ENCODE measurements around the gene GABBR2. TPM values are rescaled to one million over a fixed set of nuclear protein-coding genes. Genes with fewer than 3 reads are reported as not detected.

Gene GABBR2
- total RNA-seq, 2 experiments from 2014 or later, result not detected

DNA sequence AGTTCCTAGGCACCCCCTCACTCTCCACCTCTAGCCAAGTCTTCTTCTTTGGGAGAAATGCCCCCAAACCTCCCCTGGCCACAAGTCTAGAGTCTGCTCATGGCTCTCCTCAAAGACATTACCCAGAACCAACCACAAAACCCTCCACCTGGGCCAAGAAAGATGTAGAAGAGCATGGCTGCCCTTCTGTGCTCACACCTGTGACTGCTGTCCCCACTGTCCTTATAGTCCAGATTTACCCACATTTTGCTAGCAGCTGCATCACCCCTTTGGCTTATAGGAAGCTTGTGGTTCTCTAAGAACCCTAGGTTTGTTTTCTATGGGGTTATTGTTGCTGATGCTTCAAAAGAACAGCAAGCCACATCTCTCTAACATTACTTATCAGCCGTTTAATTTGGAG, 6.1 kb upstream of the GABBR2 start:
- ChIA-PET CTCF (no interaction called here), POLR2A (no interaction called here)
- DNase-seq (no peak), ATAC-seq (no peak)
- intact Hi-C loops (cut with DNase I, micrococcal nuclease), result no loop called here
- H3K9me3 Mint-ChIP-seq (ENCODE audit: low read depth), result no peaks in the 10 kb centered on the region
- no peaks in the 10 kb centered on the region for H3K4me1 Mint-ChIP-seq
- no peak overlapping the region for H3K4me3 Mint-ChIP-seq
- peaks cover 47% of the 10 kb centered on the region for H3K27me3 Mint-ChIP-seq
- no peak overlapping the region for H3K27ac Mint-ChIP-seq
- H3K36me3 Mint-ChIP-seq (ENCODE audit: low read depth), result no peaks in the 10 kb centered on the region

DNA sequence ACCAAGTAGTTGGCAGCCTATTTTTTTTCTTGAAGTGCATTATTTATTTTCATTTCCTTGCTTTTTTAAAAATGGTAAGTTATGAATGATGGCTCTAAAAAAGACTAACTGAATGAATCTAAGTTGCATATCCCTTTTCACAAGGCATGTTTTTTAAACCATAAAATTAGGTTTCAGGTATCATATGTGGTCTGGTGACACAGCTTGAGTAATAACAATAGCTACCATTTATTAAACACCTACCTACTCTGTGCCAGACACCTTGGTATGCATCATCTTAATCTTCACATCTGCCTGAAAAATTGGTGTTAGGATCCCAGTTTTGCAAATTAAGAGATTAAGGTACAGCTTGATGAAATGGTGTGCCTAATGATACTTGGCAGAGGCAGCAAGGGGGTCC, 4.3 kb upstream of the GABBR2 start:
- Mint-ChIP-seq H3K36me3 (ENCODE audit: low read depth) (no peaks in the 10 kb centered on the region), H3K4me3 (no peak overlapping the region), H3K9me3 (ENCODE audit: low read depth) (no peaks in the 10 kb centered on the region), H3K27me3 (peaks cover 47% of the 10 kb centered on the region), H3K27ac (no peak overlapping the region), H3K4me1 (no peaks in the 10 kb centered on the region)
- ChIA-PET POLR2A (no interaction called here), CTCF (interaction anchor here (0.8 kb wide), 1 partner anchor 74 kb away, joined by 3 read pairs; no protein-coding TSS in a partner anchor)
- no peak for DNase-seq
- no peak for ATAC-seq
- intact Hi-C loops (cut with DNase I, micrococcal nuclease), result no loop called here

DNA sequence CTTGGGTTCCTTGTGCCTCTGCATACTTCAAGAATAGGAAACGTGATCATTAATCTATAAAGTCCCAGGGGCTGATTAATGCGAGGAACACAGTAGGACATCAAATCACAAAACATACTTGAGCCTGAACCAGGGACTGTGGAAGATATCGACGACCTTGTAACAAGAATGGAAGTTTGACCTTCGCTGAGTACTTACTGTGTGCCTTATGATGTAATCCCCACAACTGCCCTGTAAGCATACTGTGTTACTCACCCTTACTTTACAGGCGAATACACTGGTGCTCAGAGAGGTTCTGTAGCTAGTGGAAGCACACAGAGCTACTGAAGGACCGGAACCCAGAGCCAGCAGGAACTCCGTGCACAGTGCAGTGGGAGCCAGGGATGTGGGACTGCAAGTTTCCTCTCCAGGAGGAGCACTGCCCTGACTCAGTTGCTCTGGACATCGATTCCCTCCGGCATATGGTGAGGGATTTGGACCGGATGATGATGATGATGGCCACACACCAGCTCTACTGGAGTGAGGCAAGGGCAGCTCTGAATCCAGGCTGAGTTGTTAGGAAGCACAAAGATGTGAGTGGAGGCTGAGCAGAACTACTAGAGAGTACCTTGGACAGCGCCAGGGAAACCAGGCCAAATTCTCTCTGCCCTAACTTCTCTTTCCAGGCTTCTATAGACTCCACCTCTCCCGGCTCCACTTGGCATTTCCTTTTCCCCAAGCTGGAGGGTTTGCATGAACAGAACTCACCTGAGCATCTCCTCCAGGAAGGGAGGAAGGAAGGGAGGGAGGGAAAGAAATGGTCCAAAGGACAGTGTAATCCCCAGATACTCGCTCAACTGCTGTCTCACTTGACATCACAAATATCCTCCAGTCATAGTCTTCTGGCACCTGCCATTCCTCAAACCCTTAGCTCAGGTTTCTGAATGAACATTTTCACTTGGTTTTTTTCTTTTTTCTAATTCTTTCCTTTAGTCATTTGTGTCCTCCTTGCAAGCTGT, 1.5 kb upstream of the GABBR2 start:
- intact Hi-C loops (cut with DNase I, micrococcal nuclease), result loop anchor here (10.0 kb wide), 3 partner anchors 175 to 505 kb away; no protein-coding TSS in a partner anchor
- no peaks in the 10 kb centered on the region for H3K9me3 Mint-ChIP-seq (ENCODE audit: low read depth)
- peaks cover 45% of the 10 kb centered on the region for H3K27me3 Mint-ChIP-seq
- H3K36me3 Mint-ChIP-seq (ENCODE audit: low read depth), result no peaks in the 10 kb centered on the region
- no peak overlapping the region for H3K4me3 Mint-ChIP-seq
- H3K27ac Mint-ChIP-seq, result no peak overlapping the region
- no peak for ATAC-seq
- POLR2A ChIA-PET, result no interaction called here
- DNase-seq, result no peak
- CTCF ChIA-PET, result no interaction called here
- no peaks in the 10 kb centered on the region for H3K4me1 Mint-ChIP-seq

DNA sequence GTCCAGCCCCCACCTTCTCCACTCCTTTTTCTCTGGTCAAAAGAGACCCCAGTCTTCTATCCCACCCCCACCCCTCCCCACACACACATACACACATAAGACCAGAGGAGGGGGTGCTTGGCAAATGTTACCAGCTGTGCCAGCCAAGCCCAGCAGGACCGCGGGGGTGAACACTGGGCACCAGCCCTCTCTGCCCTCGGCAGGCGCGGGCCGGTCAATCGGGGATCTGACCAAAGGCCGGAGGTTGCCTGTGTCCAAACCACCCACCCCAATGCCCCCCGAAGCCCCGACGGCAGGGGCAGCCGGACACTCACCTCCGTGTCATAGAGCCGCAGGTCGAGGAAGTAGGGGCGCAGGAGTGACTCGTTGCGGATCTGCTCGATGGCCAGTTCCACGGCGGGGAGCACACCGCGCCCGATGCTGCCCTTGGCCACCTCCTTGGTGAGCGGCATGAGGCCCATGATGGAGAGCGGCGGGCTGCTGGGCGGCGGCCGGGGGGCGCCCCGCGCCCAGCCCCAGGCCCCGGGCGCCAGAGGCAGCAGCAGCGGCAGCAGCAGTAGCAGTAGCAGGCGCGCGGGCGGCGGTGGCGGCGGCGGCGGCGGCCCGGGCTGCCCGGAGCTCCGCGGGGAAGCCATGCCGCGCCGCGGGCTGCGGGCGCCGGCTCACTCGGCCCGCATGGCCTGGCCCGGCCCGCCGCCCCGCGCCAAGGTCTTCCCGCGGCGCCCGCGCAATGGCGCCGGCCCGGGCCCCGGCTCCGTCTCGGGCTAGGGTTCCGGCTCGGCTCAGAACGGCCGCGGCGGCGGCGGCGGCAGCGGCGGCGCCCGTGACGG, 417 bp downstream of the GABBR2 start:
- ChIA-PET CTCF (no interaction called here), POLR2A (no interaction called here)
- no peak overlapping the region for H3K4me3 Mint-ChIP-seq
- peaks cover 49% of the 10 kb centered on the region for H3K27me3 Mint-ChIP-seq
- no peaks in the 10 kb centered on the region for H3K9me3 Mint-ChIP-seq (ENCODE audit: low read depth)
- no peaks in the 10 kb centered on the region for H3K4me1 Mint-ChIP-seq
- DNase-seq (peak; percentile 10), ATAC-seq (no peak)
- intact Hi-C loops (cut with DNase I, micrococcal nuclease), result loop anchor here (10.0 kb wide), 3 partner anchors 174 to 504 kb away; no protein-coding TSS in a partner anchor
- no peak overlapping the region for H3K27ac Mint-ChIP-seq
- H3K36me3 Mint-ChIP-seq (ENCODE audit: low read depth), result no peaks in the 10 kb centered on the region

DNA sequence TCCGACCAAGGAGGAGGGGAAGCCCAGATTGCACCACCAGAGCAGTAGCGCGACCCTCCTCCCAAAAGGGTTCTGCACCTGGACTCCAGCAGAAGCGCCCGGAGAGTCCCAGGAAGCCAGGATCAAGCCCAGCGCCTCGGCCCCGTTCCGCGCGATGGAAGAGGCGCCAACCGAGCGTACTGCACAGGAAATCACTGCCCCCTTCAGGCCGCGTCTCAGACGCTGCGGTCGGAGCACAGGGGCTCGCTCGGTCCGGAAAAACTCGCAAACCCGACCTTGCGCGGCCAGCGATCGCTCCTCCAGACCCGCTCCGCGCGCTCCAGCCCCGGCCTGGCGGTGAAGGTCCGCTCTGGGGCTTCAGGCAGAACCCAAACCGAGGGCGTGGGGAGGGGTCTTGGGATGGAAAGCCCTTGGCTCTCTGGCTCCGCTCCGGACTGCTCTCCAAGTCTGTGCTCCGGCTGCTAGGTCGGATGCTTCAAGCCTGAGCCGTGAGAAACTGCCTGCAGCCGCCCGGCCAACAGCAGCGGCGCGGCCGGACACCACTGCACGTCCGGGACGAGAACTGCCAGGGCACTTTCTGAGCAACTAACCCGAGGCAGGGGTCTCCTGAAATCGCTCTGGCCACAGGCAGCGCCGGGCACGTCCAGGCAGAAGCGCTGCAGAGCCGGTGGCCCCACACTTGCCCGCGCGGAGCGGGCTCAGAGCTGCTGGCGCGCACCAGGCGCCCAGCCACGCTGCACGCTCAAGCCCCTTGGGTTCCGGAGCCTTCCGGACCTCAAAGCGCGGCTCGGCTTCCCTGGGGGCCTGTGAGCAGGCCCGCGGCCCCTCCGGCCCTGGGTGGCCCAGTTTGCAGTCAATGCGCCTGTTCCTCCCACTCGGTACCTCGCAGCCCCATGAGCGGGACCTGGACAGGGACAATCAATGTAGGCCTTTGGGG, 1.3 kb downstream of the GABBR2 start:
- Mint-ChIP-seq H3K36me3 (ENCODE audit: low read depth) (no peaks in the 10 kb centered on the region), H3K9me3 (ENCODE audit: low read depth) (no peaks in the 10 kb centered on the region), H3K27me3 (peaks cover 50% of the 10 kb centered on the region), H3K4me1 (no peaks in the 10 kb centered on the region), H3K4me3 (no peak overlapping the region), H3K27ac (no peak overlapping the region)
- ATAC-seq (peak; percentile 71), DNase-seq (peak; percentile 61)
- CTCF ChIA-PET, result interaction anchor here (1.4 kb wide), 1 partner anchor 56 kb away, joined by 3 read pairs; no protein-coding TSS in a partner anchor
- POLR2A ChIA-PET, result no interaction called here
- intact Hi-C loops (cut with DNase I, micrococcal nuclease), result loop anchor here (1.0 to 10.0 kb wide), 5 partner anchors 171 to 503 kb away; no protein-coding TSS in a partner anchor

DNA sequence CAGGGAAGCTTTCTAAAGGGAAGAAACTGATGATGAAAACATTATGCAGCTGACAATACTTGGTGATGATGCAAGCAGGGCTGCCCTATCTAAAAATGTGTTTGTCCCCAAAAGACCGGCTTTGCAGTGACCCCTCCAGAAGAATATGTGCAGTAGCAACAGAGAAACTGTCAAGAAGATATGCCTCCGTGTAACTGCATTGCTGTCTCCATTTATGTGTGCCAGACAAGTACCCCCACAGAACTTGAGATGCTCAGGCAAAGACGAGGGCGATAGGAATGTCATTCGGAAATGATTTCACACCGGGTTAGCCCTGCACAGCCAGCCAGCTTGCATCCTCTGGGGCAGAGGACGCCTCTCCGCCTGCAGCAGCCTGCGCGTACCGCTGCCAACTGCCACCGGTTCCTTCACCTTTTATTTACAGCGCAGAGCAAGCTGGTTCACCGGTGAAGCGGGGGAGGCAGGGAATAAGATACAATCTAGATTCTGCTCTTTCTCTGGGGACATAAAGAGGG, 2.0 kb downstream of the GABBR2 start:
- POLR2A ChIA-PET, result no interaction called here
- Mint-ChIP-seq H3K4me3 (no peak overlapping the region), H3K27ac (no peak overlapping the region), H3K36me3 (ENCODE audit: low read depth) (no peaks in the 10 kb centered on the region), H3K4me1 (no peaks in the 10 kb centered on the region), H3K27me3 (peaks cover 50% of the 10 kb centered on the region), H3K9me3 (ENCODE audit: low read depth) (no peaks in the 10 kb centered on the region)
- DNase-seq (peak; percentile 9), ATAC-seq (peak; percentile 12)
- CTCF ChIA-PET, result interaction anchor here (1.1 to 1.4 kb wide), 2 partner anchors 55 to 391 kb away, joined by 3 read pairs; no protein-coding TSS in a partner anchor
- intact Hi-C loops (cut with DNase I, micrococcal nuclease), result loop anchor here (1.0 to 10.0 kb wide), 5 partner anchors 170 to 502 kb away; no protein-coding TSS in a partner anchor

DNA sequence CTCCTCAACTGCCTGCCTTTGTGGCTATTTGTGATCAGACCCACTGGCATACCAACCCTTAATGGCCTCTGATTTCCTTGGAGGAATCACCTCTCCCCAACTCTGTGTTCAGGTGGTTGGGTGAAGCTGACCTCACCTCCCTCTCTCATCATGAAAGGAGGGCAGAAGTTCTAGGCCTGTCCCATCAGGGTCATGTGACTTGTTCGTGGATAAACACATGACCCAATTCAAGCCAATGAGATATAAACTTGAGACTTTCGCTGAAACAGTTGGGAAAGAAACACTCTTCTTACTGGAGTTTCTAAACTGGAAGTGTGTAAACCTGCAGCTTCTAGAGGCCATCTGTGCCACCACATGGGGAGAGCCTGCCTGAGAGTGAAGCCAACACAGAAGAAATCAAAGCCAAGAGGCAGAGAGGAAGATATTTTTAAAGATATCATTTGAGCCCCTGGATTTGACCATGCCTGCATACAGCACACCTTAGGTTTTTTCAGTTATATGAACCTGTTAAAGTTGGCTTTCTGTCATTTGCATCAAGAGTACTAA, 5.8 kb downstream of the GABBR2 start:
- H3K27me3 Mint-ChIP-seq, result peaks cover 37% of the 10 kb centered on the region
- H3K4me1 Mint-ChIP-seq, result no peaks in the 10 kb centered on the region
- DNase-seq (no peak), ATAC-seq (no peak)
- no peak overlapping the region for H3K27ac Mint-ChIP-seq
- H3K4me3 Mint-ChIP-seq, result no peak overlapping the region
- POLR2A ChIA-PET, result no interaction called here
- no peaks in the 10 kb centered on the region for H3K9me3 Mint-ChIP-seq (ENCODE audit: low read depth)
- no peaks in the 10 kb centered on the region for H3K36me3 Mint-ChIP-seq (ENCODE audit: low read depth)
- intact Hi-C loops (cut with DNase I, micrococcal nuclease), result loop anchor here (10.0 kb wide), 3 partner anchors 168 to 498 kb away; no protein-coding TSS in a partner anchor
- CTCF ChIA-PET, result no interaction called here

DNA sequence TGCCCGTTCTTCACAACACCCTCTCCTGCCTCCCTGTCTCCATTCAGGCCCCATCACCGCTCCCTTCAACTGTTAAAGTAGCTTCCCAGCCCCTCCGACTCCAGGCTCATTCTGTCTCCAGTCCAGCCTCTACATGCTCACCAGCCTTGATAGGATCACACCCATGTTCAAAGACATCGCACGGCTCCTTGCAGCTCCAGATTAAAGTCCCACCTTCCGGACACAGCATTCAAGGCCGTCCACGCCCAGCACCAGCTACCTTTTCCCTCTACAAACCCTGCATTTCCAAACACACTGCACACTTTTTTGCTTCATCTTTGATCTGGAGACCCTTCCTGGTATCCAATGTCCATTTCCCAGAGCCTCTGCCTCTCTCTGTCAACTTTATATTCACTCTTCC, 6.4 kb downstream of the GABBR2 start:
- Mint-ChIP-seq H3K27ac (no peak overlapping the region), H3K9me3 (ENCODE audit: low read depth) (no peaks in the 10 kb centered on the region), H3K36me3 (ENCODE audit: low read depth) (no peaks in the 10 kb centered on the region), H3K4me3 (no peak overlapping the region), H3K27me3 (peaks cover 37% of the 10 kb centered on the region), H3K4me1 (no peaks in the 10 kb centered on the region)
- ChIA-PET POLR2A (no interaction called here), CTCF (no interaction called here)
- ATAC-seq (no peak), DNase-seq (no peak)
- intact Hi-C loops (cut with DNase I, micrococcal nuclease), result loop anchor here (10.0 kb wide), 3 partner anchors 168 to 498 kb away; no protein-coding TSS in a partner anchor

DNA sequence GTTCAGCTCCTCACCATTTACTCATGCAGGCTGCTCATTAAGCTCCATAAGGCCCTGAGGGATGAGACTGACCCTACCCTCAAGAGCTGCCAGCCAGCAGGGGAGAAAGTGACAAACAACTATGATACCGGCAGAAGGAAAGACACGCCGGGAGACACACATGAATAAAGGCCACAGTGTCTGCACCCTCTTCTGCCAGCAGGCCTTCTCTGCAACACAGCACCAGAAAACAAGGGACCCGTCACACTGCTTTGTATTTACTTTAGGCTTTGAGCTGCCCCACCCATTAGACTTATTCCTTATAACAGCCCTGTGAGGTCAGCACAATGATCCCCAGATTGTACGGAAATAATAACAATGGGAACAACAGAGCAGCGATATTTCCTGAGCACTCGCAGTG, 7.2 kb downstream of the GABBR2 start:
- Mint-ChIP-seq H3K36me3 (ENCODE audit: low read depth) (no peaks in the 10 kb centered on the region), H3K4me1 (no peaks in the 10 kb centered on the region), H3K9me3 (ENCODE audit: low read depth) (no peaks in the 10 kb centered on the region), H3K27ac (no peak overlapping the region), H3K27me3 (peaks cover 32% of the 10 kb centered on the region), H3K4me3 (no peak overlapping the region)
- POLR2A ChIA-PET, result no interaction called here
- intact Hi-C loops (cut with DNase I, micrococcal nuclease), result loop anchor here (10.0 kb wide), 3 partner anchors 167 to 497 kb away; no protein-coding TSS in a partner anchor
- no peak for DNase-seq
- CTCF ChIA-PET, result no interaction called here
- no peak for ATAC-seq

DNA sequence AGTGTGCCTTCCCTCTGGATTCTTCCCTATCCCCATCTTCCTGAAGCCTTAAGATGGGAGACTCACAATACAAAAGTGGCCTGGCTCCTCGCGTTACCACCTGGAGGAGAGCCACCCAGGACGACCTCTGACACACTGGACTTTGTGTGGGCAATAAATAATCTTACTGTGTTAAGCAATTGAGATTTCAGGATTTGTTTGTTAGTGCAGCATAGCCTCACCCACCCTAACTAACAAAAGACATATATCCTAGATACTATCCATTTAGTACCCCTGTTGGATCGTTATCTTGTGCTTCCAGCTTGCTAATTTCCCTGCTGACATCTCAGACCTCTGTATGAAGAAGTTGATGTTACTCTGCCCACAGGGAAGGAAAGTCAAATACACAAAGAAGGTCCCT, 7.9 kb downstream of the GABBR2 start:
- no peaks in the 10 kb centered on the region for H3K9me3 Mint-ChIP-seq (ENCODE audit: low read depth)
- ATAC-seq (no peak), DNase-seq (no peak)
- POLR2A ChIA-PET, result no interaction called here
- CTCF ChIA-PET, result no interaction called here
- H3K27me3 Mint-ChIP-seq, result peaks cover 29% of the 10 kb centered on the region
- H3K4me3 Mint-ChIP-seq, result no peak overlapping the region
- intact Hi-C loops (cut with DNase I, micrococcal nuclease), result loop anchor here (10.0 kb wide), 3 partner anchors 166 to 496 kb away; no protein-coding TSS in a partner anchor
- no peaks in the 10 kb centered on the region for H3K4me1 Mint-ChIP-seq
- H3K36me3 Mint-ChIP-seq (ENCODE audit: low read depth), result no peaks in the 10 kb centered on the region
- H3K27ac Mint-ChIP-seq, result no peak overlapping the region

Measured in activated CD4-positive, alpha-beta T cell treated with anti-CD3 and anti-CD28 coated beads for 36 hours (primary cell).